Measurements from ENCODE around the gene RFX2. TPM values are rescaled to one million over a fixed set of nuclear protein-coding genes. Genes with fewer than 3 reads are reported as not detected.
"Not testable (repeated sequence)": the region's sequence is repeated elsewhere in the genome, so short reads cannot be mapped to it uniquely, and the experiment has no call there.

Gene RFX2
- total RNA-seq, 1 donor from 2014 or later: 1.2 TPM

- Mint-ChIP-seq H3K9me3 (ENCODE audit: unreplicated experiment) (no peaks in the 10 kb centered on the region), H3K36me3 (ENCODE audit: low read depth, unreplicated experiment) (no peaks in the 10 kb centered on the region), H3K27me3 (ENCODE audit: unreplicated experiment) (peaks cover 5% of the 10 kb centered on the region), H3K4me1 (ENCODE audit: unreplicated experiment) (no peaks in the 10 kb centered on the region), H3K27ac (ENCODE audit: unreplicated experiment) (no peak overlapping the region), H3K4me3 (ENCODE audit: unreplicated experiment) (no peak overlapping the region)
- TF ChIP-seq, protein P1, sequence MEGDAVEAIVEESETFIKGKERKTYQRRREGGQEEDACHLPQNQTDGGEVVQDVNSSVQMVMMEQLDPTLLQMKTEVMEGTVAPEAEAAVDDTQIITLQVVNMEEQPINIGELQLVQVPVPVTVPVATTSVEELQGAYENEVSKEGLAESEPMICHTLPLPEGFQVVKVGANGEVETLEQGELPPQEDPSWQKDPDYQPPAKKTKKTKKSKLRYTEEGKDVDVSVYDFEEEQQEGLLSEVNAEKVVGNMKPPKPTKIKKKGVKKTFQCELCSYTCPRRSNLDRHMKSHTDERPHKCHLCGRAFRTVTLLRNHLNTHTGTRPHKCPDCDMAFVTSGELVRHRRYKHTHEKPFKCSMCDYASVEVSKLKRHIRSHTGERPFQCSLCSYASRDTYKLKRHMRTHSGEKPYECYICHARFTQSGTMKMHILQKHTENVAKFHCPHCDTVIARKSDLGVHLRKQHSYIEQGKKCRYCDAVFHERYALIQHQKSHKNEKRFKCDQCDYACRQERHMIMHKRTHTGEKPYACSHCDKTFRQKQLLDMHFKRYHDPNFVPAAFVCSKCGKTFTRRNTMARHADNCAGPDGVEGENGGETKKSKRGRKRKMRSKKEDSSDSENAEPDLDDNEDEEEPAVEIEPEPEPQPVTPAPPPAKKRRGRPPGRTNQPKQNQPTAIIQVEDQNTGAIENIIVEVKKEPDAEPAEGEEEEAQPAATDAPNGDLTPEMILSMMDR (IDR thresholded peaks at IDR 0.05; ENCODE audit: unreplicated experiment): no peak
- DNase-seq (ENCODE audit: low spot score): no peak
These were observed 83.7 kb downstream of the RFX2 start for GRCh38 chr19:6026390-6027227.

DNA sequence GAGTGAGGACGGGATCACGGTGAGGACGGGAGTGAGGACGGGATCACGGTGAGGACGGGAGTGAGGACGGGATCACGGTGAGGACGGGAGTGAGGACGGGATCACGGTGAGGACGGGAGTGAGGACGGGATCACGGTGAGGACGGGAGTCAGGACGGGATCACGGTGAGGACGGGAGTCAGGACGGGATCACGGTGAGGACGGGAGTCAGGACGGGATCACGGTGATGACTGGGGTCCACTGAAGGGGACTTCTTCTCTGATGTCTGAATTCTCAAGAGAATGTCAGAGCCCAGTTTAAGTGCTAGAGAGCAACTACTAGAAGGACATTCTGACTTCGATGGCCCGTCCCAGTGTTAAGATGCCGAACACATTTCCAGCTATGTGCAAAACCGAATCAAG is 85.5 kb downstream of the RFX2 start:
- not testable (repeated sequence) for H3K27ac Mint-ChIP-seq (ENCODE audit: unreplicated experiment); DNase-seq (ENCODE audit: low spot score); H3K36me3 Mint-ChIP-seq (ENCODE audit: low read depth, unreplicated experiment); H3K4me3 Mint-ChIP-seq (ENCODE audit: unreplicated experiment); H3K9me3 Mint-ChIP-seq (ENCODE audit: unreplicated experiment); H3K4me1 Mint-ChIP-seq (ENCODE audit: unreplicated experiment); H3K27me3 Mint-ChIP-seq (ENCODE audit: unreplicated experiment)

DNA sequence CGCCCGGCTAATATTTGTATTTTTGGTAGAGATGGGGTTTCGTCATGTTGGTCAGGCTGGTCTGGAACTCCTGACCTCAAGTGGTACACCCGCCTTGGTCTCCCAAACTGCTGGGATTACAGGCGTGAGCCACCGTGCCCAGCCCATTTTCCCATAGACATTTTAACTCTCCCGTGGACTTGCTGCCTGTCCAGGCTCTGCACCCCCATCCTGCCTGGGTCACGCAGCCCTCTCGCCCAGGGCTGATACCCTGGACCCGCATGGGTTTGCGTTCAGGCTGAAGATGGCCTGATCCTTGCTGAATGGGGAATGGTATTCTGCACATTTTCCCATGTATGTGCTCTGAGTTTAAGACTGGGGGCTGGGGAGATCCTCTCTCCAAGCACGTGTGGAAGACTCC is 86.4 kb downstream of the RFX2 start:
- Mint-ChIP-seq H3K36me3 (ENCODE audit: low read depth, unreplicated experiment) (no peaks in the 10 kb centered on the region), H3K27me3 (ENCODE audit: unreplicated experiment) (peaks cover 7% of the 10 kb centered on the region), H3K27ac (ENCODE audit: unreplicated experiment) (no peak overlapping the region), H3K4me3 (ENCODE audit: unreplicated experiment) (no peak overlapping the region), H3K4me1 (ENCODE audit: unreplicated experiment) (no peaks in the 10 kb centered on the region), H3K9me3 (ENCODE audit: unreplicated experiment) (no peaks in the 10 kb centered on the region)
- TF ChIP-seq, protein P1 (IDR thresholded peaks at IDR 0.05; ENCODE audit: unreplicated experiment): no peak
- DNase-seq (ENCODE audit: low spot score): no peak

DNA sequence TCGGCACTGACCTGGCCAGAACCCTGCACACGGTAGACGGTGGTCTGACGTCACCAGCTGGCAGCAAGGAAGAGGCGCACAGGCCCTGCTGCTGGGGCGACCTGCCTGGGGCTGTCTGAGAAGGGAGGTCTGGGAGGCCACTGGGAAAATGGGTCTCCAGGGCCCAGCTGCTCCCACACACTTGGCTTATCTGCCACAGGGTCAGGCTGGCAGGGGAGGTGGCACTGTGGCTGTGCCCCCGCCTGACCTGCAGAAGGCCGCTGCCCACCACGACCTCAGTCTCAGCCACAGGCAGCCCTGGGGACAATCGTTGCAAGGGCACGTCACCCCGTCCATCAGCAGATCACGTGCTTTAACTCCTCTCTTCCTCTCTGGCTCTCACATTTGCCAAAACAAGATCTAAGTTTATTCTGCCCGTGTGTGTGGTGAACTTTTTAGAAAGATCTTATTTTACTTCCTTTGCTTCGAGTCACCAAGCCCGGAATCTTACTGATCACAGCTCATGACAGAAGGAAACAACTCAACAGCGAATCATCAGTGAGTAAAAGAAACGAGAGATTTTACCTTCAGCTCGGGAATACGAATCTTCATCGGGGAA is 87.1 kb downstream of the RFX2 start:
- no peak for DNase-seq (ENCODE audit: low spot score)
- no peaks in the 10 kb centered on the region for H3K36me3 Mint-ChIP-seq (ENCODE audit: low read depth, unreplicated experiment)

GRCh38 chr19:6022570-6023064 is 87.7 kb downstream of the RFX2 start:
- Mint-ChIP-seq H3K27me3 (ENCODE audit: unreplicated experiment) (peaks cover 12% of the 10 kb centered on the region), H3K4me3 (ENCODE audit: unreplicated experiment) (no peak overlapping the region), H3K36me3 (ENCODE audit: low read depth, unreplicated experiment) (no peaks in the 10 kb centered on the region), H3K27ac (ENCODE audit: unreplicated experiment) (no peak overlapping the region), H3K4me1 (ENCODE audit: unreplicated experiment) (no peaks in the 10 kb centered on the region), H3K9me3 (ENCODE audit: unreplicated experiment) (no peaks in the 10 kb centered on the region)
- DNase-seq (ENCODE audit: low spot score): no peak
- TF ChIP-seq, protein P1 (IDR thresholded peaks at IDR 0.05; ENCODE audit: unreplicated experiment): peak; percentile 41

More for the DNA sequence above, 87.1 kb downstream of the RFX2 start:
- H3K4me1 Mint-ChIP-seq (ENCODE audit: unreplicated experiment): no peaks in the 10 kb centered on the region
- H3K4me3 Mint-ChIP-seq (ENCODE audit: unreplicated experiment): no peak overlapping the region
- H3K9me3 Mint-ChIP-seq (ENCODE audit: unreplicated experiment): no peaks in the 10 kb centered on the region
- H3K27me3 Mint-ChIP-seq (ENCODE audit: unreplicated experiment): peaks cover 9% of the 10 kb centered on the region
- no peak overlapping the region for H3K27ac Mint-ChIP-seq (ENCODE audit: unreplicated experiment)
- TF ChIP-seq, protein P1 (IDR thresholded peaks at IDR 0.05; ENCODE audit: unreplicated experiment): no peak
